ENCODE data around the gene PHIP.
"Not testable (repeated sequence)": the region's sequence is repeated elsewhere in the genome, so short reads cannot be mapped to it uniquely, and the experiment has no call there.

Gene PHIP

DNA sequence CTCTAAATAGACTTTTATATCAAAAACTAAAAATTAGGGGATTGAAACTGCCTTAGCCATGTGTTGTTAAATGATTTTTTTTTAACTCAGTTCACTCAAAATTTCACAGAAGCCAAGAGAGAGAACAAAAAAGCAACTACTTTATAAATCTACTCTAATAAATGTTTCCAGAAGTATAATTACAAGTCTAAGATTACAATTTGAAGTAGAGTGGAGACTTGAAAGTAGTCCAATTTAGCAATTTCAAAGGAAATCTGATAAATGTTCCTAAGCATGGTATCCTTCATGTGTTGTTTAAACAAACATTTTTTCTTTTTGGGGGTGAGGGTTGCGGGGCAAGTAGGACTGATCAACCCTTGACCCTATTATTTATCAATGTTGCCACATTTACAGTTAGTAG, 72.6 kb downstream of the PHIP start:
- no peak for DNase-seq

DNA sequence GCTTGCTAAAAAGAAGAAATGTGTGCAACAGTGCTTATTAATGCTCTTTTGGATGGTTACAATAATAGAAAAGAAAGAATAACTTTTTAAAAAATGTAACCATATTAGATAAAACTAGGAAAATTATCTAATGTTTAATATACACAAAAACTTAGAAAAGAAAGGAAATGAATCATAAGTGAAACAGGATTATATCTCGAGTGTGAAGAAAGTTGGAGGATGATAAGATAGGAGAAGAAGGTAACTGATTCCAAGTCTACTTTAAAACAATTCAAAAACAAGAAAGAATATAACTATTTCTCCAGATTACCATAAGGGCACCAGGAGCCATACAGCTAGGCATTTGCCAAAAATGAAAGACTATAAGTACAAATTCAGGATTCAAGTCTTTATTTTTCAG, 73.0 kb downstream of the PHIP start:
- DNase-seq = no peak

DNA sequence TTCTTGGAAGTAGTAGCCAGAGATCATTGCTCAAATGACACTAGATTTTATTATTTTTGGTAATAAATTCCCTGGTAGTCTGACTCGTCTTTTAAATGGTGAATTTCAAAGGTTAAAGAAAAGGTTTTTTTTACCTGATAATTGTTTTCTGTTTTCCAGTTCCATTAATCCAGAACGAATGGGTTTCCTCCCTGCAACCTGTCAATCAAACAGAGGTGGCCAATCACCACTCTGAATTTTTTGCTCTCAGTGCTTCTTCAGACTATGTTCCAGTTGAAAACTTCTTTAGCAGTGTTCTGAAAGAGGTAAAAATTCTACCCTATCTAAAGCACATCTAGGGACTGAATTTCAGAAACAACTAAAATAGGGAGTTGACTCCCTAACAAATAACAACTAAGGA, 73.8 kb downstream of the PHIP start:
- DNase-seq = no peak

DNA sequence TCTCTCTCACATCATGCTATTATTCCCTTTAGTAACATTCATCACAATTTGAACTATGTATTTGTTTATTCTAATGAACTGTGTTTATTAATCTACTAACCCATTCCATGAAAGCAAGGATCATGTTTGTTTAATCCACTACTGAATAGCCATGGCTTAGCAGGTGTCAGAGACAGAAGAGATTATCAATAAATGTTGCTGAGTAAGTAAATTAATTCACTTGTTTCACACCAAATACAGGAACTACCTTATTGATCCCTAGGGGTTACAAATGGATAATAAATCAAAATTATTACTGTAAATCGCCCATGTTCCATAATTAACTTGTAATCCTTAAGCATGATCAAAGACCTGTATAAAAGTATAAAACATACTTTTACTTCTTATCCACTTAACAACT, 76.6 kb downstream of the PHIP start:
- DNase-seq = no peak

DNA sequence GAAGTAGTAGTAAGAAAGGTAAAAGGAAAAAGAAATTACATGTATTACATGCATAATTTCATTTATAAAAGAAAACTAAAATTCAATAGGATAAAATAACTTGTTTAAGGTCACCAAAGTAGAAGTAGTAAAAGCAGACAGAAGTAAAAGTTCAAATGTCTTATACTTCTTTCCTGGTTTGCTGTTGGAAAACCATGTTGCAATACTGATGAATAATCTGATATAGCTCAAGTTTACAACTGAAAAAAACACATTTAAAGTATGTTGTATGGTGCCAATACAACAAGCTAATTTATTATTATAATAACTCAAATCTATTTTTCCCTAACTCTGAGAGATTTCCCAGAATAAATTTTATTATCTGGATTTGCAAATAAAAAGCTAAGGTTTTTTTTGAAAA, 78.3 kb downstream of the PHIP start:
- no peak for DNase-seq

DNA sequence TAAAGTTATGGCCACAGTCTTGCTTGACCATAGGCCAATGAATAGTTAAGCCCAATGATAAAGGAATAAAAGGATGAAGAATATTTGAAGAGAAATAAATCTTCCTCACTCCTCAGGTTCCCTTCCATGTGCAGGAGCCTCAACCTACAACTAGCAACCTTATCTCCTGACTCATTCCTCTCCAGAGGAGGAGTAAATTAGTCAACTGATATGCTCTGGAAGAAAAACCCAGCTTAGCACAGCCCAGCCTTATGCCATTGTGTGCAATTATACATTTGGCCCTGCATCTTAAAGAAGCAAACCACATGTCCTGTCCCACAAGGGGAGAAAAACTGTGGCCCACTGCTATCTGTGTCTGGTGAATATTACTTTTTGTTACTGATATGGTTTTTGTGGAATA, 82.1 kb downstream of the PHIP start:
- DNase-seq = no peak

DNA sequence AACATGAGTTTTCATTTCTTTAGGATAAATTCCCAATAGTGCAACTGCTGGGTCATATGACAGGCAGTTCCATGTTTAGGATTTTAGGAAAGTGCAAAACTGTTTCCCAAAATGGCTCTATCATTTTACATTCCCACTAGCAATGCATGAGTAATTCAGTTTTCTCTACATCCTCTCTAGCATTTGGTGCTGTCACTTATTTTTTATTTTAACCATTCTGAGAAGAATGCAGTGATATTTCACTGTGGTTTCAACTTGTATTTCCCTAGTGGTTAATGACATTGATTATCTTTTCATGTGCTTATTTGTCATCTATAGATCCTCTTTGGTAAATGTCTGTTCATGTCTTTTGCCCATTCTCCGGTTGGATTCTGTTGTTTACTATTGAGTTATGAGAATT, 82.7 kb downstream of the PHIP start:
- no peak for DNase-seq

DNA sequence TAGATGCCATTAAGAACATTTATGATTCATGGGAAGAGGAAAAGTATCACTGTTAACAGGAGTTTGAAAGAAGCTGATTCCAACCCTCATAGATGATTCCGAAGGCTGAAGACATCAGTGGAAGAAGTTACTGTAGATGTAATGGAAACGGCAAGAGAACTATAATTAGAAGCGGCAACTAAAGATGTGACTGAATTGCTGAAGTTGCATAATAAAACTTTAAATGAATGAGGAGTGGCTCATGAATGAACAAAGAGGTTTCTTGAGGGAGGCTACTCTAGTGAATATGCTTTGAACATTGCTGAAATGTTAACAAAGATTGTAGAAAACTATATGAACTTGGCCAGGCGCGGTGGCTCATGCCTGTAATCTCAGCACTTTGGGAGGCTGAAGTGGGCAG, 84.1 kb downstream of the PHIP start:
- no peak for DNase-seq

DNA sequence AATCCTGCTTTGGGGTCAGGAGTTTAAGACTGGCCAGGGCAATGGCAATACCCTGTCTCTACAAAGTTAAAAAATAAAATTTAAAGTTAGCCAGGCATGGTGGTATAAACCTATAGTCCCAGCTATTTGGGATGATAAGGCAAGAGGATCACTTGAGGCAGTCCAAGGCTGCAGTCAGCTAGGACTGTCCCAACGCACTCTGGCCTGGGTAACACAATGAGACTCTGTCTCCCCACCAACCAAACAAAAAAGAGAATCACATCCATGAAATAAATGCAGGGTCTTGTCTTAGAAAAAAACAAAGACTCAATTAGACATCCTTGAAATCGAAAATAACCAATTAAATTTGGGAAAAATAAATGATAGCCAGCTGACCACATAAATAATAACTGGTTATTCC, 88.9 kb downstream of the PHIP start:
- DNase-seq = no peak

DNA sequence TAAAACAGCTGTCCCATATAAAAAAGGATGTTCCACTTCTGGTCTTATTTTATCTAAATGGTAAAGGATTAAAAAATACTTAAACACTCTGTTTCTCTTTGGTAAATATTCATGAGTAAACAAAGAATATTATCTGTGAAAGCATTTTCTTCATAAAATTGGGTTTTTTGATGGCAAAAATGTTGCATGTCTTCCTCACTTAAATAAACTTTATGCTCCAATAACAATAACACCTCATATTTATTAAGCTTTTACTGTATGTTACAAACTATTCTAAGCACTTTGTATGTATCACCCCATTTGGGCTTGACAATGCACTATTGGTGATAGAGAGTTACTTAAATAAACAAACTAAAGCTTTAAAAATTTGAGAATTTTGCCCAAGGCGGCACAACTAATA, 91.9 kb downstream of the PHIP start:
- DNase-seq = no peak

DNA sequence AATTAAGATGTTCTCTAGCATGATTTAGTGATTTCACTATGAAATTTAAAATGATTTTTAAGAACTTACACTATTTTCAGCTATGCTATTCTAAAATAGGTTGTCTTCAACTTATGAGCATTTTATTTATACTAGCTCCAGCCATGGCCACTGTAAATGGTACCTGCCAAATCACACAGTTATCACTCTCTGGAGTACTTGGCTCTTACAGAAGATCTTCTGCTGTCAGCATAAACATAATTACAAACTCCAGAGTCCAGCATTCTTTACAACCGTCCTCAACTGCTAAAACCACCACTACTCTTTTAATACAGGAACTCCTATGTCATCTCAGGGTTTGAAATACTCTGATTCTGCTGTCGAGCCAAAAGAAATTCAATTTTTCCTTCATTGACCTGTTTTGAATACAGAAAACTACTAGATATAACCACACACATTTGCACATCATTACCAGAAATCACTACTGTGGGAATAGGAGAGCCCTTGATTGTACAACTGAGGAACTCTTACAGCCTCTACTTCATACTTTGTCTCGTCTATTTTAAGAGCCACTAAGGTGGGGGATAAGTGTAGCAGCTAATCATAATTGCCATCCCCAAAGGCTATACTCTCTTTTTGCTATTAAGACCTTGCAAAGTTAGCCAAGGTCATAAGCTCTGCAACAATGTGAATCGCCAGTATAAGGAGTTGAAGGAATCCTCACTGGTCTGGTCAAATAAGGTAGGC, 93.7 kb downstream of the PHIP start:
- DNase-seq = no peak

DNA sequence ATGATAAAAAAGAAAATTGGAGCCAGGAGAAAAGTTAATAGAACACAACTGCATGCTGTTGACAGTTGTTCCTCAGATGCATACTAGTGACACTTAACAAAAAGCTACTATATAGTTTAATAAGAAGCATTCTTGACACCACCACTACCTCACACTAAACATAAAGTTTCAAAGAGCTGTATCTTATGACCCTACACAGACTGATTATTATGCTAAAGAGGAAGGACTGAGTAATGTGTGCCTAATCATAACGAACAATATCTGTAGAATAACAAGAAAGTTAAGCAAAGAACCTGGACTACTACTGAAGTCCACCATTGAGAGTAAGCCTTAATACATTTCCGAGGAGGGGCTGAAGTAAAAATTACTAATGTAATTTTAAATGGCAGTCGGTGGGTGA, 110.9 kb downstream of the PHIP start:
- DNase-seq = no peak

DNA sequence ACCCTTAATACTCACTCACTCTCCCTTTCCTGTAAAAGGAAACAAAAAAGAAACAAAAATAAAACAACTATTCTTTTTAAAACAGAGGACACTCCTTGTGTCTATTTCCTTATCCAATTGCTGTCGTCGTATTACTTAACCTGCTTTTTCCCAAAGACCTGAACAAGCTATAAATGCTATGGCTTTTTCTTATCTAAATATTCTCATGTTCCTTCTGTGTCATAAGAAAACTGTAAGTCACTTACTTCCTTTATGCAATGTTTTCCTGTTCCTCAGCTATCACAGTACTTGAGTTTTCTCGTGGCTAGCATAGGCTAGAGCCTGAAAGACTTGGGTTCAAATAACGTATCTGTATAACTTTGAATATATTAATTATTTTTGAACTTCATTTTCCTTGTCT, 111.5 kb downstream of the PHIP start:
- no peak for DNase-seq

DNA sequence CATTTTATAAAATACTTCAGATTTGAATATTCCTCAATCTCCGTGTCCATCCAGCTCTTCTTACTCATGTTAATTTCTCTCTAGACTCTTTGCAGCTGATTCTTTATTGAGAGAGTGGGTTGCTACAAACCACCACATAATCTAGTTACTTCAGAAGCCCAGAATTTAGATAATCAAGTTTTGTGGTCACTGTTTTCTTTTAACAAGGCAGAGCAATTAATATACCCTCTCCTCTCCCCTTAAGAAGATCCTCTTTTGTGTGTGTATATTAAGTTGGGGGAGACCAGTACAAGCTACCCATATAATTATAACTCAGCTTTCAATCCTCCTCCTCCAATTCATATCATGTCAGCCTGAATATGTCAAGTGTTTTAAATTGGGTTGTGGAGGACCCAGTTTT, 115.6 kb downstream of the PHIP start:
- no peak for DNase-seq

DNA sequence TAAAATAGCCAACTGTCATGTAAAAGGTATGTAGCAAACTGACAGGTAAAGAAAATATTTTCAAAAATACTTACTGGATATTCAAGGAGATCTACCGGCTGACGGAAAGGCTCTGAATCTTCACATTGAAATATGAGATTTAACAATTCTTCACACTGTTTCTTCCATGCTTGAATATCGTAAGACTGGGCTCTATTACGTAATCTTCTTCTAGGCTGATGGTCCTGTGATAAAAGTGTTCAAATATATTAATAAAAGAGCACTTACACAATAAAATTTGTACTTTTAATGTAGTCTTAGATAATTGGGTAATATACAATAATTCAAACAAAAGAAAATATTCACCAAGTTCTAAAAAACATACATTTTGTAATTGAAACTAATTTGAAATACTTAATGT, 123.3 kb downstream of the PHIP start:
- DNase-seq = no peak

DNA sequence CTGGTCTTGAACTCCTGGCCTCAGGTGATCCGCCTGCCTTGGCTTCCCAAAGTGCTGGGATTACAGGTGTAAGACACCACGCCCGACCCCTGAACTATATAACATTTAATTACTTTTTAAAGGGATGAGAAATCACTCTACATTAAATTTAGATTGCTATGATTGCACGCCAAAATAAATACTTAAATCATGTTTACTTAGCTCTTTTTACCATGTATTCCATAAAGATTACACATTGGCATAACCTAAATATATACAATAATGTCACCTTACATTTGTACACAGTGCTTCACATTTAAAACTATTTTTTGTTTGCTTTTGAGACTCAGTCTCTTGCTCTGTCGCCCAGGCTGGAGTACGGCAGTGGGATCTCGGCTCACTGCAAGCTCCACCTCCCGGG, 124.3 kb downstream of the PHIP start:
- no peak for DNase-seq

DNA sequence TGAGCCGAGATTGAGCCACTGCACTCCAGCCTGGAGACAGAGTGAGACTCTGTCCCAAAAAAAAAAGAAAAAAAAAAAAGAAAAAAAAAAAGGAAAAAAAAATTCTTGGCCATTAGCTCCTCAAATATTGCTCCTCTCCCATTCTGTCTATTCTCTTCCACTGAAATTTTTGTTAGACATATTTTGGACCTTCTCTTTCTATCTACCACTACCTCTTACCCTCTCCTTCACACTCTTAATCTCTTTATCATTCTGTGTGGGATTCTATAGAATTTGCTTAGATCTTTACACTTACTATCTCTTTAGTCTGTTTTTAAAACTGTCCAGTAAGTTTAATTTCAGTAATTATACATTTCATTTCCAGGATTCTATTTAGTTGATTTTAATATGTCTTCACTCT, 125.7 kb downstream of the PHIP start:
- DNase-seq = no peak

DNA sequence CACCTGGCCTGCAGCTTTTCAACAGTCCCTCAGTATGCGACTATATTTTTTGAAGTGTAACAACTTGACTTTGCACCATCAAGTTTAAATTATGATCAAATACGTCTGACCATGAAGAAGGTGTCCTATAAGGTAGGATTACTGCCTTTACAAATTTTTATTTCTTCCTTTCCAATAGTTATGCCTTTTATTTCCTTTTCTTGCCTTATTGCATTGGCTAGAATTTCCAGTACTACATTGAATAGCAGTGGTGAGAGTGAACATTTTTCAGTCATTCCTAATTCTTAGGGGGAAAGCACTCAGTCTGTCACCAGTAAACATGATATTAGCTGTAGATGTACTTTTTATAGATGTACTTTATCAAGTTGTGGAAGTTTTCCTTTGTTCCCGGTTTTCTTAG, 129.3 kb downstream of the PHIP start:
- no peak for DNase-seq

DNA sequence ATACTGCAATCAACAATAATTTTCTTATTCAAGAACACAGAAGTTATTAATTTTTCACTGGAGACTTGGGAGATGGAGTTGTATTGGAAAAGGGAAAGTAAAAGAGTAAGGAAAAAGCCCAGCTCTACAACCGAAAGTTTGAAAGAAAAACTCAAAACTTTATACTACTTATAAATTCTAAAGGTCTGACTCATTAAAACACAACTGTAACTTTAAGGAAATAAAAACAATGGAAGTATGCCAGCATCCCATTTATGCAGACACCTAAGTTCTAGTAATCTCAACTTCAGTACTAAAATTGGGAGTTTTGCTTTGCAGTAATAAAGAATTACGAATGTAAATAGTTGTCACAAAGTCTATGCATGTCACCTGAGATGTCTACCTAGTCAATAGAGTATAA, 130.1 kb downstream of the PHIP start:
- DNase-seq = no peak

DNA sequence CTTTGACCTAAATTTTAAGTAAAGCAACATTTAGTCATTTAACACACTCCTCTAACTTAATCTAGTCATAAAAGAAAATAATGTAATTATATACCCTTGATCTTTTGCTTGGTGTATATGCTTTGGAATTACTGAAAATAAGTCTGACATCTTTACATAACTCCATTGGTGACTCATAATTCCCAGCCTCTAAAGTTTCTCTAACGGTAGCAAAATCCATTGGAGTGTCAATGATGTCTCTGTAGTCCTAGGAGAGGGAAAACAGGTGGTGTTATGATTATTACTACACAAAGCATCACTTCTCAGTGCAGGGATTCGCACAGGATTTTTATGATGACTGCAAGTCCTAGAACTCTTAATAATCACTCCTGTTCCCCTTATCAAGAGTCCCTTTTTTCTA, 130.5 kb downstream of the PHIP start:
- no peak for DNase-seq

DNA sequence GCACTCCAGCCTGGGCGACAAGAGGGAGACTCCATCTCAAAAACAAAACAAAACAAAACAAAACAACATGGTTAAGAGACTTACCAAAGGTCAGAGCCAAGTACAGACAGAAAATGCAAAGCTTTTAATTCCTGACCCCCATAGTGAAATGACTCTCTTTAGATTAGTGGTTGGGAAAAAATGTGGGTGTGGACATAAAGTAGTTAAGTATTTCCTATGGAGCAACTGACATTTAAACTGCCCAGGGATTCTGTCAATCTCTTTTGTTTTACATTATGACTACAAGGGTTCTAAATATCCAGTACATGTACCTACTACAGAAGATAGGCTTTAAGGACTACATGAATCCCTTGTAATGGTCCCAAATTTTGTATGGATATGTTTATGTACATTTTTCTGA, 135.6 kb downstream of the PHIP start:
- DNase-seq = no peak

DNA sequence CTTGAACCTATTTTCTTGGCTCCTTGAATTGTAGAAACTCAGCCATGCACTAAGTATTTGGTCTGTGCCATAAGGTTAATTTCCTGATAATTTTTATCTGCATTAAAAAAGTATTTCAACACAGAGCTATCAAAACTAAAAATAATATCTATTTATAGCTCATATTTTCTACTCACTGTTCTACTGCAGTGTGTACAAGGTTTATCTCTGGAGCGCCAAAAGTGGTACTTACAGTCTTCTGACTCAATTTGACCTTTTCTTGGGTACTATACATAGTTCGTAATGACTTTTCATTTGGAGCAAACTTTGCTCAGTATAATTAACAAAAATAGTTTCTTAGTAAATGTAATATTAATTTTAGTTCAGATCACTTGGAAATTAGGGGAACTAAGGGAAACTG, 141.5 kb downstream of the PHIP start:
- DNase-seq = no peak

DNA sequence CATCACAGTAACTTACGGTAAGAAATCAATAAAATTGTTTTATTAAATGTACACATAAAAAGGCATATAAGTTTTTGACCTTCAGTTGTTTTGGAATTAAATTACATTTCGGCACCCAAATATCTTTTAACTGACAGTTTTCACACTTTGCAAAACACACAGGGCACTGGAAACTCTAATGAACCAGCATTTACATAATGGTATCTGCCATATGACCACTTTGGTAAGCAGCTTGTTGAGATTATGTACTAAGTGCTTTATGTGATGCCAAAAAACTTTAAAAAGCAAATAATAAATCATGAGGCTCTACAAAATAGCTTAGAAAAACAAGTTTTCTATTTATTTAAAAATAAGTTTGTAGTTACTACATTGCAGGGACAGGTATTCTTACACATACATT, 142.5 kb downstream of the PHIP start:
- no peak for DNase-seq

DNA sequence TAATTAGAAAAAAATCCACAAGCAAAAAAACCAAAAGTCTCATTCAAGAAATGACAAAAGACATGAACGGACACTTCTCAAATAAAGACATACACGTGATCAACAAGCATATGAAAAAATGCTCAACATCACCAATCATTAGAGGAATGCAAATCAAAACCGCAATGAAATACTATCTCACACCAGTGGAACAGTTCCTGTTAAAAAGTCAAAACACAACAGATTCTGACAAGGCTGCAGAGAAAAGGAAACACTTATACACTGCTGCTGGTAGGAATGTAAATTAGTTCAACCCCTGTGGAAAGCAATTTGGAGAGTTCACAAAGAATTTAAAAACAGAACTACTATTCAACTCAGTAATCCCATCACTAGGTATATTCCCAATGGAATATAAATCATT, 152.7 kb downstream of the PHIP start:
- no peak for DNase-seq

DNA sequence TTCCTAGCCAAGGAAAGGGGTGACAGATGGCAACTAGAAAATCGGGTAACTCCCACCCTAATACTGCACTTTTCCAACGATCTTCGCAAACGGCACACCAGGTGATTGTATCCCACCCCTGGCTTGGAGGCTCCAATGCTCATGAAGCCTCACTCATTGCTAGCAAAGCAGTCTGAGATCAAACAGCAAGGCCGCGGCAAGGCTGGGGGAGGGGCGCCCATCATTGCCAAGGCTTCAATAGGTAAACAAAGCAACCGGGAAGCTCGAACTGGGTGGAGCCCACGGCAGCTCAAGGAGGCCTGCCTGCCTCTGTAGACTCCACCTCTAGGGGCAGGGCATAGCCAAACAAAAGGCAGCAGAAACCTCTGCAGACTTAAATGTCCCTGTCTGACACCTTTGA, 156.9 kb downstream of the PHIP start:
- DNase-seq = not testable (repeated sequence)

DNA sequence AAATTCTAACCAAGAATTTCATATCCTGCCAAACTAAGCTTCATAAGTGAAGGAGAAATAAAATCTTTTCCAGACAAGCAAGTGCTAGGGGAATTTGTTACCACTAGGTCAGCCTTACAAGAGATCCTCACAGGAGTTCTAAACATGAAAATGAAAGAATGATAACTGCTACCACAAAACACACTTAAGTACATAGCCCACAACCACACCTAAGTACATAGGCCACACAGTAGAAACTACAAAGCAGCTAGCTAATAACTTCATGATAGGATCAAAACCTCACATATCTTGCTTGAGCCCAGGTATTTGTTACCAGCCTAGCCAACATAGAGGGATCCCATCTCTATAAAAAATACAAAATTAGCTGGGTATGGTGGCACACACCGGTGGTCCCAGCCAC, 160.3 kb downstream of the PHIP start:
- no peak for DNase-seq

Data from NCI-H1436 (cell line).